Kidney tubule cell (primary cell): ENCODE measurements around the gene CAV1.
"Not testable (repeated sequence)": the region's sequence is repeated elsewhere in the genome, so short reads cannot be mapped to it uniquely, and the experiment has no call there.

Experiments
- DNase-seq: peaks from one replicate; pipeline ENCODE4 v3.0.0-alpha.2; 2018; ENCODE audit warnings: low spot score

Gene CAV1

GRCh38 chr7:116583653-116584052 lies 58.8 kb downstream of the CAV1 start:
- DNase-seq = no peak

- DNase-seq = peak; percentile 50
Observed at GRCh38 chr7:116584721-116585120, 59.9 kb downstream of the CAV1 start.

- no peak for DNase-seq
Observed at GRCh38 chr7:116585392-116585791, 60.6 kb downstream of the CAV1 start.

DNA sequence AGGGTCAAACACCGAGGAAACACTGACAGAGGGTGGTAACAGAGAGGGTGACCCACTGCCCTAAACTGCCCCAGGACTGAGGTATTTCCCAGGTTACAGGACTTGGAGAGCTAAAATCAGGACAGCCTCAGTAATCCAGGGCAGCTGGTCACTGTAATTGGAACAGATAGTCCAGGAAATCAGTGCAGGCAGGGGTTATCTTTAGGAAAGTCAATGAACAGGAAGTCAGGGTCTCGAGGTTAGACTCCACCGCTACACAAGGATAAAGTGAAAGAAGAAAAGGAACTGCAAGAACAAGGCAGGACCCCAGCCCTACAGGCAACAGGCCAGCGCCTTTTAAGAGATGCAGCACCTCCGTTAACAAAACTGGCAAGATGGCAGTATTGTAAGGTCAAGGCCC lies 61.1 kb downstream of the CAV1 start:
- DNase-seq = no peak

DNA sequence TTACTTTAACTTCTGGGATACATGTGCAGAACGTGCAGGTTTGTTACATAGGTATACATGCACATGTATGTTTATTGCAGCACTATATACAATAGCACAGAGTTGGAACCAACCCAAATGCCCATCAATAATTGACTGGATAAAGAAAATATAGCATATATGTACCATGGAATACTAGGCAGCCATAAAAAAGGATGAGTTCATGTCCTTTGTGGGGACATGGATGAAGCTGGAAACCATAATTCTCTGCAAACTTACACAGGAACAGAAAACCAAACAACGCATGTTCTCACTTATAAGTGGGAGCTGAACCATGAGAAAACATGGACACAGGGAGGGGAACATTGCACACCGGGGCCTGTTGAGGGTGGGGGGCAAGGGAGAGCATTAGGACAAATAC lies 62.4 kb downstream of the CAV1 start:
- not testable (repeated sequence) for DNase-seq

DNA sequence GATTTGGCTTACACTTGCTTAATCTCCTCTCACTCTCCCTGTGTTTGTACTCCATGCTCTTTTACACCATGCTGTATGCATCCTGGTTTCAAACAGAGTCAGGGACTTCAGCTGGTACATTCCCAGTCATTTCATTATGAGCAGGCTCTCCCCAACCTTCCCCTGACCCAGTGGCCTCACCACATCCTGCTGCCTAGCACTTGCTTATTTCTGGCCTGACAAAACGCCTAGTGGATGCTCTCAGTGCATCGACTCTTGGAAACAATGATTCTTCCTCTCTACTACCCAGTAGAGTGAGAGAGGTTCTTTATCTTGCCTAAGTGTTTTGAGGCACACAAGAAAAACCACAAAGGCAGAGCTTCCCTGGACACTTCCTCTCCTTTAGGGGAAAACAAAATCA lies 63.4 kb downstream of the CAV1 start:
- DNase-seq = peak; percentile 71

GRCh38 chr7:116588641-116589594 lies 64.1 kb downstream of the CAV1 start:
- peak; percentile 71 for DNase-seq

- DNase-seq = peak; percentile 40
Observed at GRCh38 chr7:116591202-116592040, 66.6 kb downstream of the CAV1 start.

GRCh38 chr7:116592041-116592355 lies 67.2 kb downstream of the CAV1 start:
- DNase-seq = no peak

GRCh38 chr7:116592445-116592844 lies 67.6 kb downstream of the CAV1 start:
- DNase-seq = peak; percentile 41

DNA sequence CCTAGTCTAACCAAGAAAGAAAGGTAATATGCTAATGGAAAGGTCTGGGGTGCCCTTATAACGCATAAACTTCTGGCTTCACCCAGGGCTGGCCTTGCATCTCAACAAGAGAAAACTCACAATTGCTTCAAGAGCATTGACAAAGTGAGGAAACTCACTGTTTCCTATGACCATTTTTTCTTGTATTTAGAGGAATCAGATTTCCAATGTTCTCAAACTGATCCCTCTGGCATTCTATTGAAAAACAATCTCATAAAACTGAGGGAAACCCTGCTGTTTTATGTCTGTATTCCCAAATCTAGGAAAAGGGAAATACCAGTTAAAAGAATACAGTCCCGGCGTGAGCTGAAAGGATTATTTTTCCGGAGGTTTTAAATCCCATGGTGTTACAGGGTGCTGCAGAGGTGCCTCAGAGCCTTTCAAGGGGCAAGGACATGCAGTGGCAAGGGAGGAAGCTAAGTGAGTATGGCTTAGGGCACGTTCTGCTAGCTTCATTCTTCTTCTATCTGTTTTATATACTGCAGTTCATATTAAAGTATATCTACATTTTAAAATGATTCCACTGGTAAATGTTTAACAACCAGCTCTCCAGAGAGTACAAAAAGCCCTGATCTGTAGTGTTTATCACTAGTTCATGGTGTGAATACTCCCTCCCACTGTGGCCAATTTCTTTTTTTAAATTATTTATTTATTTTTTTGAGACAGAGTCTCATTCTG lies 68.7 kb downstream of the CAV1 start:
- DNase-seq = no peak

DNA sequence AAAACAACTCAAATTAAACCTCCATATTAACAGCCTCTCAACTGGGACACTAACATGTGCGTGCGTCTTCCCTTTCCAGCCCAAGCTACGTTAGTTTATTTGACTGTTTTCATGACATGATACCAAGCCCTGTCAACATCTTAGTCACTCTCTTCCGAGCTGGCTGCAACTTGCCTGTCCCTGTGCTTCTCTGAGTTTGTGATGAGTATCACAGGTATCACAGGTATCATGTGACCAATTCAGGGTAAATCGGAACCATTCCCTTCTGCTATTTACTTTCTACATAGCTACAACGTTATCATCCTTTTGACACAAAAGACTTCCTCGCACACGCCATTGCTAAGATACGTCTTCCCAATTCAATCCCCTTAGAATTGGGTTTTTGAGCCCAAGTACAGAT lies 70.2 kb downstream of the CAV1 start:
- DNase-seq = no peak

- DNase-seq = no peak
Observed at GRCh38 chr7:116597384-116597783, 72.5 kb downstream of the CAV1 start.

DNA sequence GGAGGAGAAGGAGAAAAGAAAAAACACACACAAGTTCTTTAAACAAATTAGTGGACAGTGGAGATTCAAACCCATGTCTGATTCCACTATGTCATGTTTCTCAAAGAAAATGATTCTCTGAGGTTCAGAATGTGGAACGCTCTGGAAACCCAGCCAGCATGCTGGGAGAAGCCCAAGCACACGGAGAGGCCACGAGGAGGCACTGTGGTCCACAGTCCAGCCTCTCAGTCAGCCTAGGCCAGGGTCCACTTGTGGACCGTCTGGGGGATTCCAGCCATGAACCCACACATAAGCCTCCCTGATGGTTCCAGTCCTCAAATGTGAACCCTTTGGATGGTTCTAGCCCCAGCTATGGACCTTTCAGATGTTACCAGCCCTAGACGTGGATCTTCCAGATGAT lies 73.4 kb downstream of the CAV1 start:
- peak; percentile 43 for DNase-seq

GRCh38 chr7:116598861-116599260 lies 74.0 kb downstream of the CAV1 start:
- DNase-seq = no peak

GRCh38 chr7:116601426-116601825 lies 76.6 kb downstream of the CAV1 start:
- no peak for DNase-seq

GRCh38 chr7:116607299-116607698 lies 82.5 kb downstream of the CAV1 start:
- DNase-seq = no peak

DNA sequence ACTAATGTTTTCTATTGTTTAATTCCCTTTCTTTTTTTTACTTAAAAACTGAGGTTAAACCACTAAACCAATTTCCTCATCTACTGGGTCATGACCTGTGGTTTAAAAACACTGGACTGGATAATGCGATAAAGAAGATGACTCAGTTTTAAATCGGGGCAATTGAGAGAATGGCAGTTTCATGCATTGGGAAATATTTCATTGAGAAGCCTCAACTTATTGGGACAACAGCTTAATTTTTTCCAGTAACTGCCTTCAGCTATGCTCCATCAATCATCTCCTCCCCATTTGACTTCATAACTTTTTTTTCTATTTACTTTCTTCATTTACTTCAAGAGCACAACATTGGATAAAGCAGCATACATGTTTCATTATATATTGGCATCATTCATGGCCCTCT lies 85.4 kb downstream of the CAV1 start:
- peak; percentile 51 for DNase-seq

- no peak for DNase-seq
Observed at GRCh38 chr7:116610721-116611120, 85.9 kb downstream of the CAV1 start.
